GM12878 (cell line): Measurements from ENCODE around the gene SLC2A5. TPM values are rescaled to one million over a fixed set of nuclear protein-coding genes. Genes with fewer than 3 reads are reported as not detected.

Experiments
- ATAC-seq: fragments of 200-7000 bp; cut with Tn5 transposase; 3 replicates; pipeline ENCODE4 v1.9.1; 2020; ENCODE audit warnings: mild to moderate bottlenecking, moderate library complexity
- BruUV-seq: library from RNA; stranded (reverse); fragments of 400-500 nt; replicated peaks from 2 replicates; lab custom pipeline; 2021; lab: Mats Ljungman, UMichigan
- CTCF ChIA-PET: fragments of 300-600 bp; sonication (Branson Sonifier 250); formaldehyde crosslinking; extraction: SDS; loops from one replicate; lab custom pipeline; 2021; ENCODE audit warnings: inconsistent platforms; lab: Yijun Ruan, JAX
- POLR2A ChIA-PET: fragments of 350-600 bp; formaldehyde crosslinking; extraction: SDS; loops from one replicate; lab custom pipeline; 2021; ENCODE audit warnings: inconsistent platforms; lab: Charles Lee
- RAD21 ChIA-PET: fragments of 300-600 bp; sonication (Branson Sonifier 250); formaldehyde crosslinking; loops from one replicate; lab custom pipeline; 2023; ENCODE audit warnings: antibody characterized with exemption; ENCODE audit not compliant: unreplicated experiment; lab: Charles Lee
- SMC1A ChIA-PET: fragments of 300-600 bp; sonication (Branson Sonifier 250); formaldehyde crosslinking; loops from one replicate; lab custom pipeline; 2023; ENCODE audit not compliant: unreplicated experiment, uncharacterized antibody; lab: Charles Lee
- DNase-seq: peaks from one replicate; pipeline ENCODE4 v3.0.0-alpha.2; 2011; ENCODE audit warnings: low read depth, low spot score
- FAIRE-seq: peaks from 3 replicates; lab custom pipeline; 2011; peaks lifted over from hg19 to GRCh38; lab: Jason Lieb, UNC
- H2AFZ ChIP-seq: 2 replicates; pipeline ENCODE4 v1.6.0; 2011; ENCODE audit warnings: low read depth, low read length, control low read depth; ENCODE audit not compliant: control insufficient read depth
- H3K27ac ChIP-seq: 2 replicates; pipeline ENCODE4 v1.5.1; 2011; ENCODE audit warnings: control low read depth; ENCODE audit not compliant: control insufficient read depth, insufficient read depth
- H3K27me3 ChIP-seq, 2 experiments: replicated peaks in 1 of 2; 2 replicates each; pipeline versions ENCODE4 v1.6.0 to v1.6.1; 2011; ENCODE audit warnings: low read length in 1 of 2; ENCODE audit not compliant: control insufficient read depth in 2 of 2, insufficient read depth in 2 of 2
- H3K36me3 ChIP-seq, 2 experiments: 2 replicates each; pipeline ENCODE4 v1.5.1; 2011; ENCODE audit warnings: low read length in 1 of 2; ENCODE audit not compliant: control insufficient read depth in 2 of 2, insufficient read depth in 2 of 2
- H3K4me1 ChIP-seq: 2 replicates; pipeline ENCODE4 v1.6.1; 2011; ENCODE audit warnings: mild to moderate bottlenecking, low read length, moderate library complexity, mixed read lengths; ENCODE audit not compliant: control insufficient read depth, insufficient read depth
- H3K4me2 ChIP-seq: 2 replicates; pipeline ENCODE4 v1.6.0; 2011; ENCODE audit warnings: control low read depth; ENCODE audit not compliant: control insufficient read depth, insufficient read depth
- H3K4me3 ChIP-seq: fragments of 200-600 bp; sonication (generic); 2 replicates; pipeline ENCODE4 v1.5.1; 2016
- H3K79me2 ChIP-seq: 2 replicates; pipeline ENCODE4 v1.6.0; 2011; ENCODE audit warnings: low read length; ENCODE audit not compliant: control insufficient read depth, insufficient read depth
- H3K9ac ChIP-seq: 2 replicates; pipeline ENCODE4 v1.8.0; 2011; ENCODE audit warnings: low read length, control low read depth, mixed read lengths; ENCODE audit not compliant: control insufficient read depth, insufficient read depth
- H3K9me3 ChIP-seq: replicated peaks from 3 replicates; pipeline ENCODE4 v1.5.1; 2011; ENCODE audit warnings: mild to moderate bottlenecking, low read length; ENCODE audit not compliant: control insufficient read depth, insufficient read depth
- H4K20me1 ChIP-seq: 2 replicates; pipeline ENCODE4 v1.6.0; 2011; ENCODE audit not compliant: control insufficient read depth, insufficient read depth
- CTCF ChIP-seq, 3 experiments: IDR thresholded peaks in 2 of 3; conservative IDR thresholded peaks in 1 of 3; 2 replicates each; pipeline ENCODE4 v1.5.1; 2011; ENCODE audit warnings: low read depth in 3 of 3, low read length in 3 of 3, mild to moderate bottlenecking in 3 of 3, control low read depth in 2 of 3, moderate library complexity in 2 of 3, inconsistent platforms in 1 of 3, mixed read lengths in 1 of 3; ENCODE audit not compliant: control insufficient read depth in 2 of 3, insufficient read depth in 1 of 3; ENCODE audit errors: extremely low read depth in 1 of 3
- KAT2A ChIP-seq: conservative IDR thresholded peaks from 2 replicates; pipeline ENCODE4 v1.6.1; 2011; ENCODE audit warnings: low read depth, low read length; ENCODE audit not compliant: control insufficient read depth
- MTA3 ChIP-seq: IDR thresholded peaks from 2 replicates; pipeline ENCODE4 v1.6.1; 2012; ENCODE audit warnings: low read length, inconsistent platforms, borderline replicate concordance
- NFYB ChIP-seq: IDR thresholded peaks from 2 replicates; pipeline ENCODE4 v1.6.1; 2011; ENCODE audit warnings: low read depth, mild to moderate bottlenecking, low read length, improper control_type of control experiment, moderate library complexity; ENCODE audit not compliant: insufficient read depth
- PKNOX1 ChIP-seq: fragments of 450-650 bp; IDR thresholded peaks from 2 replicates; pipeline ENCODE4 v1.6.1; 2016; ENCODE audit warnings: mild to moderate bottlenecking
- RFX5 ChIP-seq: IDR thresholded peaks from 2 replicates; pipeline ENCODE4 v1.6.1; 2011; ENCODE audit warnings: low read depth, low read length, improper control_type of control experiment
- WGBS: methylation state at CpG from one replicate; pipeline ENCODE4 v1.1.6; 2016; ENCODE audit warnings: low lambda C conversion rate; ENCODE audit not compliant: insufficient replicate concordance, insufficient coverage; ENCODE audit errors: missing lambda C conversion rate; 5-methylcytosine and 5-hydroxymethylcytosine counted together
- in situ Hi-C: fragments of 300-500 bp; cut with MboI; formaldehyde crosslinking; loops from 9 replicates; pipeline ENCODE4 v1.14.3; 2018; ENCODE audit warnings: mixed read lengths
- intact Hi-C: fragments of 100-400 bp; cut with micrococcal nuclease; formaldehyde crosslinking; loops from one replicate; pipeline ENCODE4 v1.14.2; 2022; ENCODE audit not compliant: unreplicated experiment
- polyA plus RNA-seq, 11 experiments: library from polyadenylated mRNA; depleted of rRNA in 4 of 11; unstranded in 6 of 11; stranded (reverse) in 5 of 11; fragments of >200 nt; fragmentation: Nextera tagmentation in 4 of 11; fragmentation: Illumina TruSeq in 1 of 11; extraction: Ambion mirVana in 4 of 11; extraction: Trizol in 1 of 11; gene quantifications; 1 replicate in 1 of 11; 2 replicates in 10 of 11; pipeline versions ENCODE4 v1.2.1 to v1.2.3, GENCODE V29; 2011 to 2016; ENCODE audit warnings: inconsistent platforms in 2 of 11, missing spikeins in 2 of 11, low read depth in 1 of 11
- total RNA-seq, 4 experiments: library from RNA; depleted of rRNA in 3 of 4; stranded (reverse); fragments of >200 nt in 3 of 4; fragmentation: Illumina TruSeq in 1 of 4; extraction: Trizol in 1 of 4; gene quantifications; 2 replicates each; pipeline versions ENCODE4 v1.2.1 to v1.2.3, GENCODE V29; 2013 to 2021
- TF ChIP-seq, protein P1 (sequence below): fragments of 450-650 bp; IDR thresholded peaks from 2 replicates; pipeline ENCODE4 v1.6.1; 2017; ENCODE audit warnings: antibody characterized with exemption, mild to moderate bottlenecking, moderate library complexity

Gene SLC2A5
- total and polyA plus RNA-seq, 10 of the 15 experiments (the other 5 are each of a cell fraction or from before 2014, with no cell fraction given) = 4.5 to 76.6 (median 23.9) TPM

DNA sequence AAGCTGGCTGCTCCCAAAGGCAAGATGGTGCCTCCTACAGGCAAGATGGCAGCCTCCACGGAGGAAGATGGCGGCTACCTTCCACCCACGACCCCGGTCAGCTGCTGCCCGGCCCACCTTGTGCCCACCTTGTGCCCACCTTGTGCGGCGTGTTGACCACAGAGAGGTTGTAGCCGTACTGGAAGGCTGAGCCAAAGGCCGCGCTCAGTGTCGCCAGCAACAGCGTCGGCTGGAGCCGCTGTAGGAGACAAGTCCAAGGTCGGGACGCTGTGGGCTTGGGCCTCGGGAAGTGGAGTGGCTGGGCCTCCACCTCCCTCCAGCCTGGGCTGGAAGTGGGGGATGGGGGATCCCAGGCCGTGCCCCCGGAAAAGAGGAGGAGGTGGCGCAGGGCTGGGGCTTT is 44.6 kb downstream of the SLC2A5 start:
- FAIRE-seq (no peak), DNase-seq (no peak), ATAC-seq (no peak)
- Histone ChIP-seq H3K9me3 (no peaks in the 10 kb centered on the region; the same call in 2 of the 3 replicates), H2AFZ (no peak overlapping the region), H3K27me3 (no peaks in the 10 kb centered on the region), H3K79me2 (no peaks in the 10 kb centered on the region), H3K36me3 (no peaks in the 10 kb centered on the region), H3K4me3 (no peak overlapping the region), H4K20me1 (no peaks in the 10 kb centered on the region; the same call in 1 of the 2 replicates), H3K4me2 (no peak overlapping the region), H3K4me1 (no peaks in the 10 kb centered on the region), H3K9ac (no peak overlapping the region), H3K27ac (no peak overlapping the region)
- SMC1A ChIA-PET = no interaction called here
- POLR2A ChIA-PET = interaction anchor here (1.1 kb wide), 1 partner anchor 11 kb away, joined by 3 read pairs; no protein-coding TSS in a partner anchor
- CTCF ChIA-PET = no interaction called here
- TF ChIP-seq KAT2A (no peak), PKNOX1 (no peak), CTCF (IDR thresholded peaks at IDR 0.05 in 2 of 3, conservative IDR thresholded peaks at IDR 0.05 in 1 of 3; ENCODE audit: control insufficient read depth in 2 of 3, extremely low read depth in 1 of 3, insufficient read depth in 1 of 3, low read depth in 3 of 3, low read length in 3 of 3) (no peak), RFX5 (no peak), MTA3 (no peak), NFYB (no peak)
- TF ChIP-seq, protein P1, sequence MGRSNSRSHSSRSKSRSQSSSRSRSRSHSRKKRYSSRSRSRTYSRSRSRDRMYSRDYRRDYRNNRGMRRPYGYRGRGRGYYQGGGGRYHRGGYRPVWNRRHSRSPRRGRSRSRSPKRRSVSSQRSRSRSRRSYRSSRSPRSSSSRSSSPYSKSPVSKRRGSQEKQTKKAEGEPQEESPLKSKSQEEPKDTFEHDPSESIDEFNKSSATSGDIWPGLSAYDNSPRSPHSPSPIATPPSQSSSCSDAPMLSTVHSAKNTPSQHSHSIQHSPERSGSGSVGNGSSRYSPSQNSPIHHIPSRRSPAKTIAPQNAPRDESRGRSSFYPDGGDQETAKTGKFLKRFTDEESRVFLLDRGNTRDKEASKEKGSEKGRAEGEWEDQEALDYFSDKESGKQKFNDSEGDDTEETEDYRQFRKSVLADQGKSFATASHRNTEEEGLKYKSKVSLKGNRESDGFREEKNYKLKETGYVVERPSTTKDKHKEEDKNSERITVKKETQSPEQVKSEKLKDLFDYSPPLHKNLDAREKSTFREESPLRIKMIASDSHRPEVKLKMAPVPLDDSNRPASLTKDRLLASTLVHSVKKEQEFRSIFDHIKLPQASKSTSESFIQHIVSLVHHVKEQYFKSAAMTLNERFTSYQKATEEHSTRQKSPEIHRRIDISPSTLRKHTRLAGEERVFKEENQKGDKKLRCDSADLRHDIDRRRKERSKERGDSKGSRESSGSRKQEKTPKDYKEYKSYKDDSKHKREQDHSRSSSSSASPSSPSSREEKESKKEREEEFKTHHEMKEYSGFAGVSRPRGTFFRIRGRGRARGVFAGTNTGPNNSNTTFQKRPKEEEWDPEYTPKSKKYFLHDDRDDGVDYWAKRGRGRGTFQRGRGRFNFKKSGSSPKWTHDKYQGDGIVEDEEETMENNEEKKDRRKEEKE = no peak
- BruUV-seq = no TSS peak
- 75% methylated on average over 17 of the region's 20 CpGs for WGBS
- intact Hi-C loops = no loop called here
- in situ Hi-C loops = no loop called here
- RAD21 ChIA-PET = no interaction called here
